ENCODE measurements around the gene PCNX1. TPM values are rescaled to one million over a fixed set of nuclear protein-coding genes. Genes with fewer than 3 reads are reported as not detected.

Gene PCNX1
- total RNA-seq, 1 donor from 2014 or later: 68.8 TPM

- TF ChIP-seq, protein P1, sequence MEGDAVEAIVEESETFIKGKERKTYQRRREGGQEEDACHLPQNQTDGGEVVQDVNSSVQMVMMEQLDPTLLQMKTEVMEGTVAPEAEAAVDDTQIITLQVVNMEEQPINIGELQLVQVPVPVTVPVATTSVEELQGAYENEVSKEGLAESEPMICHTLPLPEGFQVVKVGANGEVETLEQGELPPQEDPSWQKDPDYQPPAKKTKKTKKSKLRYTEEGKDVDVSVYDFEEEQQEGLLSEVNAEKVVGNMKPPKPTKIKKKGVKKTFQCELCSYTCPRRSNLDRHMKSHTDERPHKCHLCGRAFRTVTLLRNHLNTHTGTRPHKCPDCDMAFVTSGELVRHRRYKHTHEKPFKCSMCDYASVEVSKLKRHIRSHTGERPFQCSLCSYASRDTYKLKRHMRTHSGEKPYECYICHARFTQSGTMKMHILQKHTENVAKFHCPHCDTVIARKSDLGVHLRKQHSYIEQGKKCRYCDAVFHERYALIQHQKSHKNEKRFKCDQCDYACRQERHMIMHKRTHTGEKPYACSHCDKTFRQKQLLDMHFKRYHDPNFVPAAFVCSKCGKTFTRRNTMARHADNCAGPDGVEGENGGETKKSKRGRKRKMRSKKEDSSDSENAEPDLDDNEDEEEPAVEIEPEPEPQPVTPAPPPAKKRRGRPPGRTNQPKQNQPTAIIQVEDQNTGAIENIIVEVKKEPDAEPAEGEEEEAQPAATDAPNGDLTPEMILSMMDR (IDR thresholded peaks at IDR 0.05; ENCODE audit: unreplicated experiment): no peak
- no peak for DNase-seq (ENCODE audit: low spot score)
- Mint-ChIP-seq H3K27me3 (ENCODE audit: unreplicated experiment) (no peaks in the 10 kb centered on the region), H3K4me1 (ENCODE audit: unreplicated experiment) (no peaks in the 10 kb centered on the region), H3K4me3 (ENCODE audit: unreplicated experiment) (no peak overlapping the region), H3K27ac (ENCODE audit: unreplicated experiment) (no peak overlapping the region), H3K9me3 (ENCODE audit: unreplicated experiment) (no peaks in the 10 kb centered on the region), H3K36me3 (ENCODE audit: low read depth, unreplicated experiment) (peaks cover 4% of the 10 kb centered on the region)
Measured at GRCh38 chr14:71114565-71114964, 207.3 kb downstream of the PCNX1 start.

DNA sequence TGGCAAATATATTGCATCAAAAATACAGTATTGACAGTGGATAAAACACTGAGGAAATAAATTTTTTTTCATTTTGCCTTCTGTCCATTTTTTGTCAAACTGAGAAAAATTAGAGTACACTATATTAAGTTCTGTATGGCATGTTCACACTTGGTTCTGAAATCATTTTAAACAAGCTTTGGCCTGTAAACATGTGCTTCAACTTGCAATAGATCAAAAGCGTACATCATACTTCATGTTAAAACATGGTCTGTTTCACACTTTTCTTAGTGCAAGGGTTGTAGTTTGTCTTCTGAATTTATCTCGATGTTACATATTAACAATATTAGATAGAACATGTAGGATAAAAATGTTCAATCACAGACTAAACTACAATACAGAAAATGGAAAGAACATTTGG is 208.0 kb downstream of the PCNX1 start:
- DNase-seq (ENCODE audit: low spot score): no peak

GRCh38 chr14:71115821-71116567 is 208.7 kb downstream of the PCNX1 start:
- TF ChIP-seq, protein P1 (IDR thresholded peaks at IDR 0.05; ENCODE audit: unreplicated experiment): no peak
- no peak for DNase-seq (ENCODE audit: low spot score)
- Mint-ChIP-seq H3K27me3 (ENCODE audit: unreplicated experiment) (no peaks in the 10 kb centered on the region), H3K27ac (ENCODE audit: unreplicated experiment) (no peak overlapping the region), H3K36me3 (ENCODE audit: low read depth, unreplicated experiment) (no peaks in the 10 kb centered on the region), H3K4me1 (ENCODE audit: unreplicated experiment) (no peaks in the 10 kb centered on the region), H3K9me3 (ENCODE audit: unreplicated experiment) (no peaks in the 10 kb centered on the region), H3K4me3 (ENCODE audit: unreplicated experiment) (no peak overlapping the region)

More for the DNA sequence above, 208.0 kb downstream of the PCNX1 start:
- Mint-ChIP-seq H3K4me3 (ENCODE audit: unreplicated experiment) (no peak overlapping the region), H3K4me1 (ENCODE audit: unreplicated experiment) (no peaks in the 10 kb centered on the region), H3K27me3 (ENCODE audit: unreplicated experiment) (no peaks in the 10 kb centered on the region), H3K27ac (ENCODE audit: unreplicated experiment) (no peak overlapping the region), H3K36me3 (ENCODE audit: low read depth, unreplicated experiment) (no peaks in the 10 kb centered on the region), H3K9me3 (ENCODE audit: unreplicated experiment) (no peaks in the 10 kb centered on the region)
- TF ChIP-seq, protein P1 (IDR thresholded peaks at IDR 0.05; ENCODE audit: unreplicated experiment): no peak

- H3K4me3 Mint-ChIP-seq (ENCODE audit: unreplicated experiment): no peak overlapping the region
- no peaks in the 10 kb centered on the region for H3K9me3 Mint-ChIP-seq (ENCODE audit: unreplicated experiment)
- TF ChIP-seq, protein P1 (IDR thresholded peaks at IDR 0.05; ENCODE audit: unreplicated experiment): no peak
- H3K27me3 Mint-ChIP-seq (ENCODE audit: unreplicated experiment): no peaks in the 10 kb centered on the region
- H3K4me1 Mint-ChIP-seq (ENCODE audit: unreplicated experiment): no peaks in the 10 kb centered on the region
- no peak overlapping the region for H3K27ac Mint-ChIP-seq (ENCODE audit: unreplicated experiment)
- DNase-seq (ENCODE audit: low spot score): no peak
- H3K36me3 Mint-ChIP-seq (ENCODE audit: low read depth, unreplicated experiment): no peaks in the 10 kb centered on the region
Measured at GRCh38 chr14:71116568-71117122, 209.4 kb downstream of the PCNX1 start.
